Ecto neural progenitor cell (in vitro differentiated cells): Measurements from ENCODE around the gene MRAS.

Experiments
- DNase-seq: peaks from one replicate; pipeline ENCODE4 v3.0.0-alpha.2; 2018; ENCODE audit warnings: low spot score

The MRAS gene

DNA sequence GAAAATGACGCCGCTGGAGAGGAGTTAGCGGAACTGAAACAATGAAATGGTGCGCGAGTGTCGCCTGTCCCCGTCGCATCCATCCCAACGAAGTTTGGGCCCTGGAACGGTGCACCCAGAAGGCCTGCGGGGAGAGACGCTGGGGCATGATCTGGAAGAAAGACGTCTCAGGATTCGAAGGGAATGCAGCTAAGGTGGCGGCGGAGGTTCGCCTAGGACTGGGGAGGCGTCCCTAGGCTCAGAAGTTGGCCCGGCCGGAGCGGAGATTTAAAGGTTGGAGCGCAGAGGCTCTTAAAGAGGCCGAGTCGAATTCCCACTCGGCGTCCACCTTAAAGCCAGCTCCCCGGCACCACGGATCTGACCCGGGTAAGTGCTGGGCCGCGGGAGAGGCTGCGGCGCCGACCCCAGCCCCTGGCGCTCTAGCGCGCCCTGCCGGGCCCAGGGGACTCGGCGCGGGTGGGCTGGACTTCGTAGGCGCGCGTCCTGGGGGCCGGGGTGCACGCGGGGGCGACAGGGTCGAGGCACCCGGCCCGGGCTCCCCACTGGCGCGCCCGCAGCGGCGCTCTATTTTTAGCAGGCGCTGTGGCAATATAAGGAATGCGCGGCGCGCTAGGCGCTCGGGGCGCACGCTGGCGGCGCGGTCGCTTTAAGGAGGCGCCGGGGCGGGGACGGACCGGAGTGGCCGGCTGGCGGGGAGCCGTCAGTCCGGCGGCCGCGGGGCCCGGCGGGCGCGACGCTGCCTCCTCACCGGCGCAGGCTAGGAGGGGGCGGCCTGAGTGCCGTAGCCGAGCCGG lies at the start of gene MRAS:
Gene MRAS, plus strand, starts transcription at position 620 of the 794 bp plus-strand sequence. CDS start 24,305 bp downstream, outside the sequence.
- DNase-seq: peak; percentile 84

DNA sequence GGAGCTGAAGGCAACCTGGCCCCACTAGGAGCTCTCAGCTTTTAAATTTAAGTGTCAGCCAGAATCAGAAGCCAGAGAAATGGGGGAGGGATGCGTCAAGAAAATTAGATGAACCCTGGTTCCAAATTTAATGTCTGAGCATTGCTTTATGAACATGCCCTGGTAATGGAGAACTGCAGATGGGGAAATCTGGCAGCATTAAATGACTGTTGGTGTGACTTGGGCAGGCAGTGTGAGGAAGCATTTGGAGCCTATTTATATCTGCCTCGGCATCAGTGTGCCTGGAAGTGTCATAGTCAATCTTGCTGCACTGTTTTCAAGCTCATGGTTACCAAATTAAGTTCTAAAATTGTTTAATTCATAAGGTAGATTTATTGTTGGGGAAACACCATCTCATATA lies 47.7 kb upstream of the MRAS start:
- no peak for DNase-seq

DNA sequence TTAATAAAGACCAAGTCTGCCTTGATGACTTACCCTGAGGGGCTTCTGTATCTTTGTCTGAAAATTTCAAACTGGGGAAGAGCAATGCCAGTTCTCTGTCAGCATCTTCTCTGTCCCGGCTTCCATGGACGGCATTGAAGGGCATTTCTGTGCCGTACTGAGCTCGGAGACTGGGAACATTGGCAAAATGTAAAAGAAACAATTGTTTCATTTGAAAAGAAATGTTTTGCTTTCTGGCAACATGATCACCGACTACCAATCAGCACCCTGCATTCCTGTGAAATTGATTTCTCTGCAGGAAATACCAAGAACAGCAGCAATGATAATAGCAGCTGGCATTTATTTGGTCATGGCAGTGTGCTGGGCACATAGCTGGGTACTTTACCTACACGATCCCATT lies 44.9 kb upstream of the MRAS start:
- no peak for DNase-seq

DNA sequence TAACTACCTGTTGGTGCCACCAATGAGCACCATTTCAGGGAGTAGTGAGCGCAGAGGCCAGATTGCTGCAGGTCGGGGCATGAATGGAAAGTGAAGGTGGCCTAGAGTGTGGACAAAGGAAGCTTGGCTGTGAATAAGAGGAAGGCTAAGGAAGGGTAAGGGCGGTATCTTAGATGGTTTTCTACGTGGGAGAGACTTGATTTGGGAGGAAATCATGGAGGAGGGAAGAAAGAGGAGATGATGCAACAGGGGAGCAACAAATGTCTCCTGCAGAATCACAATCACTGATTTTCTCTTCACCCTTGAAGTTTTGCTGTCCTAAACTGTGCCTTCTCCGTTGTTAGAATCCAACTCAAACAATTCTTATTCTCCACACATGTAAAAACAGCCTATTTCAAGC lies 40.5 kb upstream of the MRAS start:
- no peak for DNase-seq

DNA sequence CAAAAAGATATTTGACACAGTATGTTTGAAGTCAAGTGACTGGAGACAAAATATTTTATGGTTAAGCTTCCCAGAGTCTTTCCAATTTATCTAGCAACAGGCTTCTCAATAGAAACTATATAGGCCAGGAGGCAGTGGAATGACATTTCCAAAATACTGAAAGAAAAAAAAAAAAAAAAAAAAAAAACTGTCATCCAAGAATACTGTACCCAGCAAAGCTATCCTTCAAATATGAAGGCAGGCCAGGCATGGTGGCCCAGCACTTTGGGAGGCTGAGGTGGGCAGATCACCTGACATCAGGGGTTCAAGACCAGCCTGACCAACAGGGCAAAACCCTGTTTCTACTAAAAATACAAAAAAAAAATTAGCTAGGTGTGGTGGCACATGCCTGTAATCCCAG lies 39.6 kb upstream of the MRAS start:
- DNase-seq: no peak

DNA sequence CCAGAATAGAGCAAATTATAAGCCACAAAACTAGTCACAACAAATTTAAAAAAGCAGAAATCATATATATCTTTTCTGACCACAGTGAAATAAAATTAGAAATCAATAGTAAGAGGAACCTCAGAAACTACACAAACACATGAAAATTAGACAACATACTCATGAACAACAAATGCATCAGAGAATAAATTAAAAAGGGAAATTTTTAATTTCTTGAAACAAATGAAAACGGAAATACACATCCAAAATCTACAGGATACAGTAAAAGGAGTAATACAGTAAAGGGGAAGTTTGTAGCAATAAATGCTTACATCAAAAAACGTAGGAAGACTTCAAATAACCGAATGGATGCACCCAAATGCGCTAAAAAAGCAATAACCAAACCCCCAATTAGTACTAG lies 37.9 kb upstream of the MRAS start:
- DNase-seq: no peak

DNA sequence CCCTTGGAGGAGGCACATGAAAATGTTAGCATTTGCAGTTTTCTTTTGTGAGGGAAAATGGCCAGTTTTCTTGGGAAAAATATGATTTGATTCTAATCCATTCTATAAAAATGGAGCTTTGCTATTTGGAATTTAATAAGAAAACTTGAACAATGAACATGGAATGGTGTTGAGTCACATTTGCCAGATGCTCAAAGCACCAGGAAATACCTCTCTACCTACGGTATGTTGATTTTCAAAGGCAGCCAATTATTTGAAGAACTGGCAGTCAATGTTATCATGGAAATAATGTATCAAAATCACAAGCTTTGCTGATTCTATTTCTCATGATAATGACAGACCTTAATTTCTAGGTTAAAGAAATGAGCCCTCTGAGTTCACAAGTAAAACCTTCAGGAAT lies 33.6 kb upstream of the MRAS start:
- no peak for DNase-seq

DNA sequence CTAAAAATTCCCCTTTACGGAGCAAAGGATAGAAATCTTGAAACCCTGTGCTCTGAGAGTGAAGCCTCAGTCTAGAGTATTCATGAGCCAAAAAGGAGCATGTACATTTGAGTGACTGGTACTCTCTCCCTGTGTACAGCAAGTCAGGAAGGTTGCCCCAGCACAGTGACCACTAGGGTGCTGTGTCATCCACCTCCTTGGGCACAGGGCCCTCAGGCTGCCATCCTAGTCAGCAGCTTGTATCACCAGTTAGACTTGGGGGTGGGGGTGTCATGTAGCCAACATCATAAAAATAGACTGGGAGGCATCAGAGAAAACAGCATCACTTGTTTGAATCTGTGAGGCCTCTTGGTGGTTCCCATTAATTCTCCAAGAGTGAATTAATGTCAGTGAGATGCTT lies 30.7 kb upstream of the MRAS start:
- no peak for DNase-seq

DNA sequence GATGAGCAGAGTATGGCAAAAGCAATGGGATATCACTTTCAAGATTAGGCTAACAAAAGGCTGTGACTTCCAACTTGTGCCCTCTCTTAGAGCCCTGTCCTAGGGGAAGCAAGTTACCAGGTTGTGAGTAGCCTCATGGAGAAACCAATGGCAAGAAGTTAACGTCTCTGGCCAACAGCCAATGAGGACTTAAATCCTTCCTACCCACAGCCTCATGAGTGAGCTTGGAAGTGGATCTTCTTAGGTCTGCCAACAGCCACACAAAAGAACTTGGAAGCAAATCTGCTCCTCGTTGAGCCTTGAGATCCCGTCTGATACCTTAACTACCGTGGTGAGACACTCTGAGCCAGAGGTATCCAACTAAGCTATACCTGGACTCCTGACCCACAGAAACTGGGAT lies 24.4 kb upstream of the MRAS start:
- no peak for DNase-seq

DNA sequence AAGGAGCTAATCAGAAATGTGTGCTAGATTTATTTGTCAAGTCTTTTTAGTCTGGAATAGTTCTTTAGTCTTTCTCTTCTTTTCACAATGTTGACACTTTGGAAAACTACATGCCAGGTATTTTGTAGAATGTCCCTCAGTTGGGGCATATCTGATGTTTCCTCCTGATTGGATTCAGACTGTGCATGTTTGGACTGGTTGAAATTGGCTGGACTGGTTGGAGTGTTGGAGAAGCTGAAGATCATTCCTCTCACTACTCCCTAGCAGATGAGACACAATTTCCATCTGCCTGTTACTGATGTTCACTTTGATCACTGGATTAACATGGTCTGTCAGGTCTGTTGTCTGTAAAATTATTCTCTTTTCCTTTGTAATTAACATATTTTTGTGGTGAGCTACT lies 22.4 kb upstream of the MRAS start:
- no peak for DNase-seq

DNA sequence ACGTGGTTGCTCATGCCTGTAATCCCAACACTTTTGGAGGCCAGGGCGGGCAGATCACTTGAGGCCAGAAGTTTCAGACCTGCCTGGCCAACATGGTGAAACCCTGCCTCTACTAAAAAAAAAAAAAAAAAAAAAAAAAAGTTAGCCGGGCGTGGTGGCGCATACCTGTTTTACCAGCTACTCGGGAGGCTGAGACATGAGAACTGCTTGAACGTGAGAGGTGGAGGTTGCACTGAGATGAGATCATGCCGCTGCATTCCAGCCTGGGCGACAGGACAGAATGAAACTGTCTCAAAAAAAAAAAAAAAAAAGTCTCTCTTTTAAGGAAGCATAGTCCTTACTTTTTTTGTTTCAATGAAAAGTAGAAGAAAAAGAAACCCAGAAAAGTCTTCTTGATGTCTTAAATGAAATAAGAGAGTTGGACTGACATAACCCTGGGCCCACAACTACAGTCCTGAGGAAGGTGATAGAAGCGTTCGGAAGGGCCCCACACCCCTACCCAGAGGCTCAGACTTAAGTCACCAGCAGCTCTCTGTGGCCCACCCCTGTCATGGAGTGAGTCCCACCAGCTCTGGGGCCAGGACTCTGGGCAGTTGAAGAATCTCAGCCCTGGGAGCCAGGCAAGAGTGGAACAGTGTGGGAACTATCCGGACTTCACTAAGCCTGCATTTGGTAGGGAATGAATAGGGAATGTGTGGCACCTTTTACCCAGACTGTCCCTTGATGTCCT lies 21.3 kb upstream of the MRAS start:
- no peak for DNase-seq

DNA sequence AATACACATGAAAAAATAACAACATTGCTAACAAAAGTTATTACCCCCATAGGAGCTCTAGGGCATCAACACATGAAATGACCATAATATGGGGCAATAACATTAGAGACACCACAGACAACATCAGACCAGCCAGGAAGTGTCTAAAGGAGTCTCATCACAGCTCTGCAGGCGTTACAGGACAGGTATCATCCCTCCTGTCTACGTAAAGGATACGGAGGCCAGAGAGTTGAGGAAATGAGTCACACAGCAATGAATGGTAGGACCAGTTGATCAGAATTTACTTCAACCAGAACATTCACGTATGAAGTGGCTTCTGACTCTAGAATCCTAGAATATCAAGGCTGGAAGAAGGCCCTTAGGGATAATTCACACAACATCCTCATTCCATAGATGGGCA lies 20.5 kb upstream of the MRAS start:
- no peak for DNase-seq

DNA sequence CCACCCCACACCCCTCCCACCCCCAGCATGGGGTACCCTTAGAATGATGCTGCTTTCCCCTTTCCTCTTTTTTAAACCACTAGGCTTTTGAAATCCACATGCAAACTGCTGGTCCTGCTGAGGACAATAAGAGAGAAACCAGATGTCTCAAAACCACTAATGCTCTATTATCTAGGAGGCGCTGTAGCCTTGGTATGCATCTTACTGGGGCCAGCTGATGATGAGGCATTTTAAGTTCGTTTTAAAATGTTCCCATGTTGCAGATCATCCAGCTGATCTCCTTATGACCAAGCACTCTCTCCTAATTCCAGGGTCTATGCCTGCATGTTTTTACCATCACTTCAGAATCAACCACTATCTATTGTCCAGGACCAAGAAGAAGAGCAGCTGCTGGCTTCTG lies 20.0 kb upstream of the MRAS start:
- DNase-seq: no peak

DNA sequence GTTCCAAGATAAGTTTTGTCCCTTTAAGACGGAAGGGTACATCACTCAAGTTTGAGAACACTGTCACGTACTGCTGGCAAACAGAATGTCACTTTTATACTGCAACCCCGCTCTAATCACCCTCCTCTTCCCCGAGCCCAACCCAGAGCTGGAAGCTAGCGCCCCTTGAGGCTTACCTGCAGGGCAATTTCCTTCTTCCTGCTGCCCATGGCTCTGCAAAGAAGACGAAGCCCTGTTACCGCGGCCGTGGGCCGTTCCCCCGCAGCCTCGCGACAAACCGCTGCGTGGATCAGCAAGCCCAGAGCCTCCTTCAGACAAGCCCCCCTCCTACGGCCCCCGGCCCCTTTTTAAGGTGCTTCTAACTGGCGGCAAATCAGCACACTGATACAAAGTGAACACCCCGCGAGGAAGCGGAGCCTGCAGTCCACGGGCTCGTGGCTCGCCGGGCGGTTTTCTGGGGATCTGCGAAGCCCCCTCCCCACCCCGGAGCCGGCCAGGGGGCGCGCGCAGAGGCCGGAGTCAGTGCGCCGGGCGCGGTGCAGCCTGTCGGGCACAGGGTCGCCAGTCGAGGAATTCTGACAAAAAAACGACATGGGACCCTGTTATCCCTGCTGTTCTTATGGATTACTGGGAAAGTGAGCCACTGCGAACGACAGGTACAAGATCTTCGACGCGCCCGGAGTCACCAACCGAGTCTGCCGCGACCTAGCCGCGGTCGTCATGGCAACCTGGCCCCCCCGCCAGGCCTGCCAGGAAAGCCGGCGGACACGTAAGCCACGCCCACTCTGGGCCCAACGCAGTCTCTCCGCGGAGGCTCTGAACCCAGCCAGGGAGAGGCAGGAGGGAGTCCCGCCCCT lies 19.0 kb upstream of the MRAS start, which contains the start of gene NME9:
Gene NME9, minus strand, starts transcription at position 725 of the 857 bp plus-strand sequence. Its CDS starts 516 bp downstream, at position 209.
- peak; percentile 96 for DNase-seq

DNA sequence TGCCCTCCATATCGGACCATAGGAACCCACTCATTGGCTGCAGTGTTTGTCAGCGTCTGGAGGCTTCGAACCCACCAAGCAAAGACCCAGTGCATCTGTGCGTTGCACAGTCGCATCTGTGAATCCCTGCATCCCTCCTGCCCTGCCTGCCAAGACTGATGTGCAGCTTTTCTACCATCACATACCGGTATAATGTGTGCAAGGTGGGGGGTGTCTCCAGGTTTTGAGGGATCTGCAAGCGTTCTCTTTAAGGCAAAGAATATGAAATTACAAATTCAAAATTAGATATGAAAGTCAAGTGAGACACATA lies 18.4 kb upstream of the MRAS start:
- no peak for DNase-seq

DNA sequence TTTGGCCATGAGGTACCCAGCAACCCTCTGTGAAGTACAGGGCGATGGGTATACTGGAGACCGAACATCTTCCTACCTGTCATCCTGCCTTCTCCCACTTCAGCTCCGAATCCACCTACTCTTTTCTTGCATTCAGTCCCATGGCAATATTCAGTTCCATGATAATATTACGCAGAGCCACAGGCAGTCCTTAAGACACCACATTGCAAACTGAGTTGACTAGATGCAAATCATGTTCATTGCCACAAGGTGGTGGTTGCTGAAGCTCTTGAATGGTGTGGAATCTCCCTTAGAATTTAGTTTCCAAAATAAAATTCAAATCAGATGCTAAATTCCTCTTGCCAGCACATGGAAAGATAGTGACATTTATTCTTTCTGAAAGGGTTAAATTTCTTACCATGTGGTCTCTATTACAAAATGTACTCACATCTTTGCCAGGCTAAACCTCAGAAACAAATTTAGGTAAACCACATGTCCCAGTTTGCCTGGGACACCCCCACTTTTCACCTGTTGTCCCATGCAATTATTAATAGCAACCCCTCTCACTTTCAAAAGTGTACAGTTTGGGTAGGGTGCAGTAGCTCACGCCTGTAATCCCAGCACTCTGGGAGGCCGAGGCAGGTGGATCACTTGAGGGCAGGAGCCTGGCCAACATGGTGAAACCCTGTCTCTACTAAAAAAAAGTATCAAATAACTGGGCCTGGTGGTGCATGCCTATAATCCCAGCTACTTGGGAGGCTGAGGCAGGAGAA lies 17.1 kb upstream of the MRAS start:
- no peak for DNase-seq

DNA sequence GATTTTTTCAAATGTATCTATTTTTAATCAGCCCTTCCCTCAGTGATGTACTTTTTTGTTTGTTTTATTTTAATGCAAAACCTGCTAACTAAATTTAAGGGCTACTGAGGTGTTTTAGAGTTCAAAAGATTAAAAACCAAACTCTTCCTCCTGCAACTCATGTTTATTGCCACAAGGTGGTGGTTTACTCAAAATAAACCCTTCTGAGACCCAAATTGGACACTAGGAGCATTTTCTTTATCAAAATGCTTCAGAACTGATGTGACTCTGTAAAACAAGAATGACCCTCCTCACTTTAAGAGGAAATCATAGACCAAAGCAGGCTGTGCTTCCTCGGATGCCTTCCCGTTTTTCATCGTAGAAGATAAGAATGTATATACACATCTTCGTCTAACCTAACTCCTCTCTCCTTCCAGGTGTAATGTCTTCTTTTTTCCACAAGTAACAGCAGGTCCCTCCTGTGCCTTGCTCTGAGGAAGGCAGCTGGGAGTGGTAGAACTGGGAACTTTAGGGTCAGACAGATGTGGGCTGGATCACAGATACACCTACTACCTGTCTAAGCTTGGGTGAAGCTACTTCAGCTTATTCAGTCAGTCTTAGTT lies 15.8 kb upstream of the MRAS start:
- no peak for DNase-seq

DNA sequence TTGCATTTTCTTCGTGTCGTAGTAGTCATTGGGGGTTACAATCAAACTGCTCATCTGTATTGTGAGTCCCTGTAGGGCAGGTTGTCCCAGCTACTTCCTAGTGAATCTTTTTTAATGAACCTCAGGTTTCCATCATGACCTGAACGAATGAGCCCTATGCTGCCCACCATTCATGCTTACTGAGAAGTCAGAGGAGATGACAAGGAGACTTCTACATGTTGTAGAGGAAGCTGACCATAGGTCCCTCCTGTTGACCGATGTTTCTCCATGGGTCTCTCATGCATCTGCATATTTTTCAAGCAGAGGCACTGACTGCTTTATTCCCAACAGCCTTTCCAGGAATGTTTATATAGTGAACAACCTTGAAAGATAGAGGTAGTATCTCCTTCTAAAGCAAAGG lies 13.8 kb upstream of the MRAS start:
- DNase-seq: peak; percentile 15

DNA sequence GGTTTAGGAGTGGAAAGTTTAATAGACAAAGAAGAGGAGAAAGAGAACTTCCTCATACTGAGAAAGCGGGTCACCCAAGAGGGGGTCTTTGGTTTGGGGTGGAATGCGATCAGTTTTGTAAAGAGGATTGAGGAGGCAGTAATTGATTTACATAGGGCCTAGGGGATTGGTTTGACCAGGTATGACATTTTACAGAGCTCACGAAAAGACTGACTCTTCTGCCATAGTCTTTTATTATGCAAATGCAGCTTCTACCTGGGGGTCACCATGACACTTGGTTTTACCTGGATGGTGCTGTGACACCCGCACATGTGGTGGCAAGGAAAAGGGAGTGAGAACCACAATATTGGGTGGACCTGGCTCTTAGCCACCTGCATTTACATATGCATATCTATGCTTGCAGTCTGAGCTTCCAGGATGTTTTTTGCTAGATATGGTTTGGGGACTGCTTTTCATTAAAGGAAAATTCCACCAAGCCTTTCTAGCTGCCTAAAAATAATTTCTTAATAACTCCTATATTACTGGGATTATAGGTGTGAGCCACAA lies 11.9 kb upstream of the MRAS start:
- peak; percentile 24 for DNase-seq

DNA sequence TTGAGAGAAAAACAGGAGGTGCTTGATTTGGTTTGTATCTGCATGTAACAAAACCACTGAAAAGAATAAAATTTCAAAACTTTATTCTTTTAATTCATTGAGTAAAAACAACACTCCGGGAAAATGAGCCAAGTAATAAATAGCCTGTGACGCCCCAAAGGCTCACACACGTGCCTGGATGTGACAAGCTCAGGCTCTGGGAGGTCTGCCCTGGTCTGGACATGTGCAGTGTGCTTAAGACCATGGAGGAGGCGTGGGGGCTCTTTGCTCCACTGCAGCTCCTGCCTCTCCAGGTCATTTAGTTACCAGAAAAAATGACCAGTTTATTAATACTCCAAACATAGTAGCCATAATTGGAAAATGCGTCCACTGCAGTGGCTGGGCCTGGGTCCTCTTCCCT lies 10.1 kb upstream of the MRAS start:
- no peak for DNase-seq

DNA sequence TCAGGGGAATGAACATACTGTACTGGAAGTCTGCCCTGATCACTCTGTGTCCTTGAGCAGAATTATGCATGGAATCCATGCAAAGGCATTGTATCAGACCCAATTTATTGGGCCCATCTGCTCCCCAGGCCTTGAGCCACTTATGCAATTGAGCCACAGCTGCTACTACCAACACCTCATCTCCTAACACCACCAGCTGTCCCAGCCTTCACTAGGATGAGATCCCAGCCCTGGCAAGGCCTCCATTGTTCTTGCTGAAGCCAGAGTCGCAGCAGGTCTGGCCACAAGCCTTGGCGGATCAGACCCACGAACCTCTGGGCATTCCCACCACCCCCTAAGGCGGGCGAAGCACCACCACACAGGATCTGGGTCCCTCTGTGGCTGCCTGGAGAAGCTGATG lies 9.6 kb upstream of the MRAS start:
- DNase-seq: no peak
